GM21360 (cell line): Measurements from ENCODE around the gene LRRC56.

Experiments used
- ATAC-seq: cut with Tn5 transposase; IDR thresholded peaks from one replicate; pipeline ENCODE4 v1.9.1; 2021; ENCODE audit warnings: mild to moderate bottlenecking, moderate library complexity; ENCODE audit not compliant: unreplicated experiment

The LRRC56 gene

DNA sequence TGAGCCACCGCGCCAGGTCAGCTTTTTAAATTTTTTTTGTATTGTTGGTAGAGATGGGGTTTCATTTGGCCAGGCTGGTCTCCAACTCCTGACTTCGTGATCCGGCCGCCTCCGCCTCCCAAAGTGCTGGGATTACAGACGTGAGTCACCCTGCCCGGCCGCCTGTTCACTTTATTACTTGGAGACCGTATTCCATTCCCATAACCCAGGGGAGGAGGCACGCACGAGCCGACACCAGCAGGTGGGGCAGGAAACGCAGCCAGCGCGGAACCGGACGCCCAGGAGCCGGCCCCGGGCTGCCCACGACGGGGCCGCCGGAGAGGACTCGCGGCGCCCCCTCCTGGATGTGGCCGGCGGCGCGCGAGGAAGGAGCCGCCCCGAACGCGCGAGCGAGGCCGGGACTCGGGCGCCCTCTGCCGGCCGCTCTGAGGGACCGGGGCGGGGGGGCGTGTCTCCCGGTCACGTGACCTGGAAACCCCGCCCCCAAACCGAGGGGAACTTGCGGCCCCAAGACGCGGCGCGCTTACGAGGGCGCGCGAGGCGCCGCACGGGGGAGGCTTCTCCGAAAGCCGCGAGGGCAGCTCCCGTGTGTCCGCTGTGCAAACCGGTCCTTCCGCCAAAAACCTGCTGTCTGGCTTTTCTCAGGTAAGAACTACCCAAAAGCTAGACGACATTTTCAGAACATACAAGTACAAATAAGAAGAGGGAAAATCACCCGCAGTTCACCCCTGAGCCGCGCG, 18.7 kb upstream of the LRRC56 start:
- peak; percentile 91 for ATAC-seq

DNA sequence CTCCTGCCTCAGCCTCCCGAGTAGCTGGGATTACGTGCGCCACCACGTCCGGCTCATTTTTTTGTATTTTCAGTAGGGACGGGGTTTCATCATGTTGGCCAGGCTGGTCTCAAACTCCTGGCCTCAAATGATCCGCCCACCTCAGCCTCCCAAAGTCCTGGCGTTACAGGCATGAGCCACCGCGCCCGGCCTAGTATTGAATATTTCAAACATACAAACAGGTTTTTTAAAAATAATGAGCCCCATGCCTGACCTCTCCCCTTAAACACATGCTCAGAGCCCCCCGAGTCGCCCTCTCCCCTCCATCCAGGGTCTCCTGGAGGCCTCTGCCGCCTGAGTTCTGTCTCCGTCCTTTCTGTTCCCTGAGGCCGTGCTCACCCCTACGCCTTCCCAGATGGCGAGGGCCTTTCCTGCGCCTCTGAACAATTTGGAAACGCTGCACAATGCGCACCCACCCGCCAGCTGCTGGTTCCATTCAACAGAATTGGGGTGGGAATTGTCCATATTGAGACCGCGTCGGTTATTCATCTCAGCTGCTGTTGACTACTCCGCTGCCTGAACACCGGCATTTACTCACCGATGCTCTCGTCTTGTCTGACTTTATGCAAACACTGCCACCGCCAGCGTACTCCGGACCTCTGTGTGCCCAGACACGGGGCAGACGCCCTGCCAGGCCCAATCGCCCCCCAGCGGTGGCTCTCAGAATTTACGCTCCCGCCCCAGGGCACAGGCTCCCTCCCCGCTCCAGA, 16.7 kb upstream of the LRRC56 start:
- ATAC-seq = no peak

DNA sequence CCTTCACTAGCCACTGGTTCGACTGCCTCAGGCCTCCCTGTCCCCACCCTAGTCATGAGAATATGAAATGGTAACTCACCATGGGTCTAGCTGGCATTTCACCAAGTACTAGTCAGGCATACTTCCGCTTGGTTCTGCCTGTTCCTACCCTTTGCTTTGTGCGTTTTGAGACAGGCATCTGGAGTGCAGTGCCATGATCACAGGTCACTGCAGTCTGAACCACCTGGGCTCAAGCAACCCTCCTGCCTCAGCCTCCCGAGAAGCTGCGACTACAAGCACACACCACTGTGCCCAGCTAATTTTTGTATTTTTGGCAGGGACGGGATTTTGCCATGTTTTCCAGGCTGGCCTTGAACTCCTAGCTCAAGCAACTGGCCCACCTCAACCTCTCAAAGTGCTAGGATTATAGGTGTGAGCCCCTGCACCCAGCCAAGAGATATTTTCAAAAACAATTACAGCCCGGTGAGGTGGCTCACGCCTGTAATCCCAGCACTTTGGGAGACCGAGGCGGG, 16.1 kb upstream of the LRRC56 start:
- no peak for ATAC-seq

DNA sequence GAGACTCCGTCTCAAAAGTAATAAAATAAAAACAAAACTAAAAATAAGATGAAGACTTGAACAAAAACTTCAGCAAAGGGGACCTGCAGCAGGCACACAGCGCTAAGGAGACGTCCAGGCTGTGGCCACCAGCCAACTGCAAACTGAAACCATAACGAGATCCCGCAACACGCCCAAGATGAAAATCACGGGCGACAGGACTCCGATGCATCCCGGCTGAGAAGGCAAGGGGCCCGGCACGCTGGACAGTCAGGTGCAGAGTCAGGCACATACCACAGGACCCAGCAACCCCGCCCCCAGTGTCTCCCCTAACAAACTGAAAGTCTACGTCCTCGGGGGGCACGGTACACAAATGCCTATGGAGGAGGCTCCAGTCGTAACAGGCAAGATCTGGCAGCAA, 11.1 kb upstream of the LRRC56 start:
- no peak for ATAC-seq

DNA sequence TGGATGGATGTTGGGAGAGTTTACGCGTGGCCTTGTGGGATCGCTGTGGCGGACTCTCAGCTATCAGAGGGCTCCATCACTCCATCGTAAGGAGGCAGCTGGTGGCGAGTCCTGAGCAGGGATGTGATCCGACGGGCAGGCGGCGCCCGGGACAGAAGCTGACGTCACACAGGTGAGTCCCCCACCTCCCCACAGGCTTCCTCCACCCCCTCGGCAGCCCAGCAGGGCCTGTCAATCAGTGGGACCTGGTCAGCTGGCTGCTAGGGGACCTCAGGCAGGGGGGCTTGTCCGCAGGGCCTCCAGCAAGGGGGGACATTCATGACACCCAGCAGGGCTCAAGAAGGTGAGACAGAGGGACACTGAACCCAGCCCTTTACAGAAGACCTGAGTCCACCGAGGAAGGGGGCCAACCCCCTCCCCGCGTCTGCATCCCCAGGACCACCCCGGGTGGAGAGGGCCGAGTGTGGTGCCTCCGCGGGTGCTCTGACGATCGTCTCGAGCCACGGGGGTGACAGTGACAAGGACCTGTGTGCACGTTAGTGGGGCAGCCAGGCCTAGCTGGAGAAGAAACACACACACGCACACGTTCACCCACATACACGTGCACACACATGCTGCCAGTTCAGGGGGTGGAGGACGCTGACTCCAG, 9.0 kb upstream of the LRRC56 start:
- ATAC-seq = no peak

DNA sequence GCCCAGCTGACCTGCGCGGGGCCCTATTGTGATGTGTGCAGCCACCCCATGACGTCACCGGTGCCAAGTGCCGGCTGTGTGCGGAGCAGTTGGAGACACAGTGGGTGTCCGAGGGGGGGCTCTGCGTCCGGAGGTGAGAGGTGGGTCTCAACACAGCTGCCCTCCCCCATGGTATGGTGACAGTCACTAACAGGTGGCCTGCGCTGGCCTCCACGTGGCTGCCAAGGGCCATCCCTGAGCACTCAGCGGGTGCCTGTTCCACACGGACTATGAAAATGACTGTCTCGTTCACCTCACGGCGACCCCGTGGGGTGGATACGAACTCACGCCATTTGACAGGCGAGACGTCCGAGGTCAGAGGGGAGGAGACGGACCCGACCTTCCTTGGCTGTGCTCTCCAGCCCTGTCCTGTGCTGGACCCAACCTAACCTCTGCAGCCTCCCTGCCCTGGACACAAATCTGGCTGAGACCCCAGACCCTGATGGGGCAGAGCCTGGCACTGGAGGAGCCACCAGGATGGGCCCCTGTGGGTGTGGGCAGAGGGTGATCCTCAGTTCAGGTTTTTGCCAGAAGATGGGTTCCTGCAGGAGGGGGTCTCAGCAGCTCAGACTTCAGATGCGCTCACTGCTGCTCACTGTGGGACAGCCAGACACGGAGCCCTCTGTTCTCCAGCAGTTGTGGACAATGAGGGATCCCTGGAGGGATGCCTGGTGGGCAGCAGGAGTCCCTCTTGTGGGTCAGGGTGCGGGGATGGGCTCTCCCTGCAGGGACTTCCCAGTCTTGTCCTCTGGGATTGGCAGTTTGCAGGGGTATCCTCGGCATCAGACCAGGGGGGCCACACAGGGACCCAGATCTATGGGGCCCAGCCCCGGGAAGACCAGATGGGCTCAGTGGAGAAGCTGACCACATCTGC, 8.3 kb upstream of the LRRC56 start:
- ATAC-seq = no peak

DNA sequence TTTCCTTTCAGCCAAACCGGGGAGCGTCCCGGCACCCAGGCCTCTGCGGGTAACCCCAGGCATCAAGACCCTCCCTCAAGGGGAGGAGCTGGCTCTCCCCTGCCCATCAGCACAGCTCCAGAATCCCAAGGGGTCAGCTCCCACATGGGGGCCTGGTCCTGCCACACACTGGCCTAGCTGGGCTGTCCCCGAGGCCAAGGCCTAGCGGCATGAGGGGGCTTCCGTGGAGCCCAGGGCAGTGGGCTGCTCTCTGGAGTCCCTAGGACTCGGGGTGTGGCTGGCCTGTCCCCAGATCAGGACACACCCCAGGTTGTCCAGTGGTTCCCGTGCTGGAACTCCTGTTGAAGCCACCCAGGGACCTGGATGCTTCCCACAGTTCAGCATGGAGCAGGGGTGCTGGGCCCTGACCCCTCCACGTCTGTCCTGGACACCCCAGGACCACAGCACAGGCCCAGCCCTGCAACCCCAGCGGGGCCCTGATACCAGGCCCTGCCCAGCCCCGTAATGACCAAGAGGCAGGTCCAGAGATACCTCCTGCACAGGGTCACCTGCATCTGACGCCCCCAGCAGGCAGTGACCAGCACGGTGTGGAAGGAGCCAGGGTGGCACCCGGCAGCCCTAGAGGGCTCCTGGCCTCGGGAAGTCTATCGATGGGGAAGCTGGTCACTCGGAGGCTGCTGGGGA, 7.5 kb upstream of the LRRC56 start:
- no peak for ATAC-seq

DNA sequence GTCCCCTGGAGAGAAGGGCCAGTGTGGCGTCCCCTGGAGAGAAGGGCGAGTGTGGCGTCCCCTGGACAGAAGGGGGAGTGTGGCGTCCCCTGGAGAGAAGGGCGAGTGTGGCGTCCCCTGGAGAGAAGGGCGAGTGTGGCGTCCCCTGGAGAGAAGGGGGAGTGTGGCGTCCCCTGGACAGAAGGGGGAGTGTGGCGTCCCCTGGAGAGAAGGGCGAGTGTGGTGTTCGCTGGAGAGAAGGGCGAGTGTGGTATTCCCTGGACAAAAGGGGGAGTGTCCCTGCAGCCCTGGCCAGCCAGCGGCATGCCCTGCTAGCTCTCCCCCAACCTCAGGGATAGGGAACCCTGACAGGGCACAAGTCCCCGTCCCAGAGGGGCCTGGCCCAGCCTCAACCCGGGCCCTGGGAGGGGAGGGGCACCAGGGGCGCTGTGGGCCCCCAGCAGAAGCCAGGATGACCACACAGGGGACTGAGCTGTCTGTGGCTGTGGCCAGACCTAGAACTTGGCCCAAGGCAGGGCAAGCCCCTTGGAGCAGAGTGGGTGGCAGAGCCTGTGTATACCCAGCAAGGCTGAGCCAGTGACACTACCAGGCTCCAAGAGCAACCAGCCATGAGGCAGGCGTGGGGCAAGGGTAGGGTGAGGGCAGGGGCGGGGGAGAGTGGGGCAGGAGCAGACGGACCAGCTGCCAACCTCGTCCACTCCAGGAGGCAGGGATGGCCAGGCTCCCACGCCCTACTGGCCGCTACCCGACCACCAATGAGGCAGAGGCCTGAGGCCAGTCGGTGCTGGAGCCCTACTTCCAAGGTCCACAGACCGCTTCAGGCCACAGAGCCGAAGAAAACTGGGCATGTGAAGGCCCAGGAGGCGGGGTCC, 6.1 kb upstream of the LRRC56 start:
- ATAC-seq = no peak

DNA sequence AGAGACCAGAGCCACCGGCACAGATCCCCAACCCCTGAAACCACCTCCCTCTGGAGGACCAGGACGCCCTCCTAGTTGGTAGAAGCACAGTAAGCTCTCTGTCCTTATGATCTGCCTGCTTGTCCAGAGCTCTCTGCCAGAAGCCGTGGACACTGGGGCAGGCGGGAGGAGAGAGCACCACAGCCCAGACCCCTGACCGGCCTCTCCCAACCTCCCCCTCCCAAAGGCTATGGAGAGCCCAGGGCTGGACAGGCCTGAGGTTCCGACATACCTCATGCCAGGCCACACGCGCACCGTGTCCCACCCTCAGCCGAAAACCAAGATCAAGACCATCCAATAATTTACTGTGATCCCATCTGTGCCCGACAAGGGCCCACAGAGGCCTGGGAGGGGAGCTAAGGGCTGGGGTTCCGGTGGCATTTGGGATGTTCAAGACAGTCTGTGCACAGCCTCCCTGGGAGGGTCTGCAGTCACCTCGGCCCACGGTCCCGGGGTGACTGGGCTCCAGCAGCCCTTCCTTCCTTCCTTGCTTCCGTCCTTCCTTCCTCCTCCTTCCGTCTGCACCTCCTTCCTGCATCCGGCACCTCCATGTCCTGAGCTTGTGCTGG, 5.3 kb upstream of the LRRC56 start:
- ATAC-seq = no peak

DNA sequence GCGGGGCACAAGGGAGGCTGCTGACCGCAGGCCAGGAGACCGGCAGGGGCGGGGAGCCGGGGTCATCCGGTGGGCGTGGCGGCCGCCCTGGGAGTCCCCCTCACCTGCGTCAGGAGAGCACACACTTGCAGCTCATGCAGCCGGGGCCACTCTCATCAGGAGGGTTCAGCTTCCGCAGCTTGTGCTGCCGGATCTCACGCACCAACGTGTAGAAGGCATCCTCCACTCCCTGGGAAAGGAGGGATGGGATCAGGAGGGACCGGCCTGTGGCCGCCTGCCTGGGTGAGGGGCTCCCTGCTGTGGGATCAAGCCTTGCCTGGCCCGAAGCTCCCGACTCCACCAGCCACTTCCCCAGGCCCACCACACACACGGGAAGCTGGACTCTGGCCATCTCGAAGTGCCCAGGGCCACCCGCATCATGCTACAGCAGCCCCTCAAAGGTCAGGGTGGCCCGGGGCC, 4.8 kb upstream of the LRRC56 start:
- no peak for ATAC-seq

DNA sequence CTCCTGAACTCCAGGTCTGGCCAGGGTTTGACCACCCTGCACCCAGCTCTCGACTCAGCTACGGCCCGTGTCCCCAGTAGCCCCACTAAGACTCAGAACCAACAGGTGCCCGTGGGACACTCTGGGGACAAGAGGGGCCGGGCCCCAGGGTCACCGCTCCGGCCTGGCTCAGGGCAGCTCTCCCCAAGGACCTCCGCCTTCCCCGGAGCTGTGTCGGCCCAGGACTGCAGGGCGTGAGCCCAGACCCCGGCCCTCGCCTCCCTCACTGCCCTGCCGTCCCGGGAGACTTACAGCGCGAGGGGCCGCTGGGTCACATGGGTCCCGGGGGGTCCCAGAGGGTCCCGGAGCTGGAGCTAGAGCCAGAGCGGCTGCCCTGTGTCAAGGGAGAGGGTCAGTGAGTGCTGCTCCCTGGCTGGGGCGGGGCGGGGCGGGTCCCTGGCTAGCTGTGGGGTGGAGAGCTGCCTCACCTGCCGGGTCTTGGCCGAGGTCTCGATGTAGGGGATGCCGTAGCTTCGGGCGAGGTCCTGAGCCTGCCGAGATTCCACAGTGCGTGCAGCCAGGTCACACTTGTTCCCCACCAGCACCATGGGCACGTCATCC, 4.2 kb upstream of the LRRC56 start:
- ATAC-seq = no peak

DNA sequence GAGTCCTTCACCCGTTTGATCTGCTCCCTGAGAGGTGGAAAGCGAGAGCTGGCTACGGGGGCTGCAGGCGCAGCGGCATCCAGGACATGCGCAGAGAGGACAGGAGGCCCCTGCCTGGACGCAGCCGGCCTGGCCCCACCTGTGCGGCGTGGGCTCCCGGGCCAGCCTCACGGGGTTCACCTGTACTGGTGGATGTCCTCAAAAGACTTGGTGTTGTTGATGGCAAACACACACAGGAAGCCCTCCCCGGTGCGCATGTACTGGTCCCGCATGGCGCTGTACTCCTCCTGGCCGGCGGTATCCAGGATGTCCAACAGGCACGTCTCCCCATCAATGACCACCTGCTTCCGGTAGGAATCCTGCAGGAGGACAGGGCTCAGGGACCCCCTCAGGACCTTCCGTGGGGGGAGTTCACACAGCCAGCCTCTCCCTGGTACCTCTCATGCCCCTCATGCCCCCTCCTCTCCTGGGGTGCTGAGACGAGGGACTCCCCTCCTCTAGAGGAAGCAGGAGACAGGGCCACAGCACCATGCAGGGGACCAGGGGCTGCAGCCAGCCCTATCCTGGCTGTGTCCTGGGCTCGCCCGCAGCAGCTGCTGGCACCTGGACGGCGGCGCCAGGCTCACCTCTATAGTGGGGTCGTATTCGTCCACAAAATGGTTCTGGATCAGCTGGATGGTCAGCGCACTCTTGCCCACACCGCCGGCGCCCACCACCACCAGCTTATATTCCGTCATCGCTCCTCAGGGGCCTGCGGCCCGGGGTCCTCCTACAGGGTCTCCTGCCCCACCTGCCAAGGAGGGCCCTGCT, 3.5 kb upstream of the LRRC56 start:
- ATAC-seq = no peak

DNA sequence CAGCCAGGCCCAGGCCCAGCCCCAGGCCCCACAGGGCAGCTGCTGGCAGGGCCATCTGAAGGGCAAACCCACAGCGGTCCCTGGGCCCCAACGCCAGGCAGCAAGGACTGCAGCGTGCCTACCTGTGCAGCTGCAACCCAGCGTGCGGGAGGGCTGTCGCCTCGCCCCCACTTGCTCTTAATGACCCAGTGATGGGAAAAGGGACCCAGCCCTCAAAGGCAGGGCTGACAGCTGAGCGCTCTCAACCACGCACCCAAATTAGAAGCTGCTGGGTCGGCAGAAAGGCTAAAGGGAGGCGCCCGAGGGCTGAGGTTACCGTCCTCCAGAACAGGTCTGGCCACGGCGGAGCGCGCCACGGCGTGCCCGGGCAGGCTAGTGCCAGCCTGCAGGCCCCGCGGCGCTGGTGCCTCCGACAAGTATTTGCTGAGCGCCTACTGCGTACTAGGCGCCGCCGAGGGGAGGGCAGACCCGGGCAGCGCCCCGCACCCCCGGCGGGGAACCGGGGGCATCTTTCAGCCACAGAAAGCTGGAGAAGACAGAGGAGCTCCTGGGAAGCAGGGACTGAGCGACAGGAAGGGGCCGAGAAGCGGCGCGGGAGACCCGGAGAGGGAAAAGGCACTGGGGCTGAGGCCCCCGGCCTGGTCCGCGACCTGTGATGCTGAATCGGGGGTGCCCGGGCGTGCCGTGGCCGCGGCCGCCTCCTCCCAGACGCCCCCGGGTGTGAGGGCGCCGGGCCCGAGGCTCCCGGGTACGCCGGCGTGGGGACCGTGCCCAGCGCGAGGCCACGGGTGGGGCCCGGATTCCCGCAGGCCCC, 2.7 kb upstream of the LRRC56 start:
- peak; percentile 0 for ATAC-seq

DNA sequence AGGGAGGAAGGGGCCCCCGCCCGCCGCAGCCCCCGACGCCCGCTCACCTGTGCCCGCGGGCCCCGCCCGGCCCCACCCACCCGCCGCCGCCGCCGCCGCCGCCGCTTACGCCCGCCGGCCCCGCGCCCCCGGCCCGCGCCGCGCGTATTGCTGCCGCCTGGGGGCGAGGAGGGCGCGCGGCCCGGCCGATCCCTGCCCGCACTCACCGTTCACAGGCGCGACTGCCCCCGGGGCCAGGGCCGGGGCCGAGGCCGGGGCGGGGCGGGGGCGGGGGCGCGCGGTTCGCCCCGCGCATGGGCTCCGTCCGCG, 2.2 kb upstream of the LRRC56 start:
- ATAC-seq = no peak

DNA sequence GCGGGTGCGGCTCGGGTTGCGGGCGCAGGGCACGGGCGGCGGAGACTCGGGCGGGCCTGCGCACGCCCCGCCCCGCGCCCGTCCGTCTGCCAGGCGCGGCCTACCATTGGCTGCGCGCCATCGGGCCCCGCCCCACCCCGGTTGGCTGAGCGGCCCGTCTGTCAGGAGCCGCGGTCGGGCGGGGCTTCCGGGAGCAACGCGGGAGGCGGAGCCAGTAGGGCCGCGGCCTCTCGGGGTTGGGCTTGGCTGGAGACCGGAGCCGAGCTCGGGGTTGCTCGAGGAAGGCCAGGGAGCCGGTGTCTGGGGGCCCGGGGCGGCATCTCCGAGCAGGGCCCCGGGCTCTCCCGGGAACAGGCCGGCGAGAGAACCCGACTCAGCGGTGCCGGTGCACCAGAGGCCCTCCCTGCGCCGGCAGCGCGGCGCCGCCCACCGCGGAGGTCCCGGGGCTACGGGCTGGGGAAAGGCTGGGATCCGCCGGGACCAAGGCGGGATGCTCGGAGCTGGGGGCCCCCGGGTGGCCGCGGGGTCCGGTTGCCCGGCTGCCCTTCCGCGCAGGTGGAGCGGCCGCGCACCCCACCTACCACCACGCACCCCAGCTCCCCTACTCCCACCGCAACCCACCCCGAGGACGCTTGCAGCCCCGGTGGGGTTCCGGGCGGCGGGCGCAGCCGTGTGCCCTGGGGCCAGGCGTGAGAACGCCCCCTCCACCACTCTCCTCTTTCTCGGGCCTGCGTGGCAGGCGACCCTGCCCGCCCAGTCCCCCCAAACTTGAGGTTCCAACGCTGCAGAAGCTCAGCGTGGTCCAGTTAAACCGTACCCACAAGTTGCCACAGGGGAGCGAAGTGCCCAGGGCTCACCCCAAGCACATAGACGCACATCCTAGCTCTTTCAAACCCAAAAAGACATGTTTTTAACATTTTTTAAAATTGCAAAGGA, 1.5 kb upstream of the LRRC56 start, which contains the start of gene HRAS:
Gene HRAS, minus strand, starts transcription at position 58 of the 936 bp plus-strand sequence.
- peak; percentile 57 for ATAC-seq
